H1 (cell line): ENCODE data around the gene MUC13. TPM values are rescaled to one million over a fixed set of nuclear protein-coding genes. Genes with fewer than 3 reads are reported as not detected.

ENCODE experiments used
- FOSL1 ChIP-seq: IDR thresholded peaks from 2 replicates; pipeline ENCODE4 v1.6.1; 2011; ENCODE audit warnings: mild to moderate bottlenecking, low read depth, low read length, moderate library complexity; ENCODE audit not compliant: insufficient read depth
- KDM4A ChIP-seq: IDR thresholded peaks from one replicate; pipeline ENCODE4 v1.7.1; 2012; ENCODE audit warnings: low read depth, mild to moderate bottlenecking, moderate library complexity, low read length, inconsistent platforms; ENCODE audit not compliant: severe bottlenecking
- KDM5A ChIP-seq: fragments of 200-600 bp; IDR thresholded peaks from 2 replicates; pipeline ENCODE4 v1.7.1; 2012; ENCODE audit warnings: mild to moderate bottlenecking, low read length, inconsistent platforms, mixed read lengths
- MAFK ChIP-seq: IDR thresholded peaks from 2 replicates; pipeline ENCODE4 v1.6.1; 2012; ENCODE audit warnings: low read depth, mild to moderate bottlenecking, improper control_type of control experiment, low read length
- POLR2AphosphoS5 ChIP-seq: IDR thresholded peaks from 2 replicates; pipeline ENCODE4 v1.6.1; 2011; ENCODE audit warnings: low read depth, low read length
- RAD21 ChIP-seq, 2 experiments: IDR thresholded peaks in 1 of 2; conservative IDR thresholded peaks in 1 of 2; 2 replicates each; pipeline ENCODE4 v1.6.1; 2011; ENCODE audit warnings: low read depth in 2 of 2, low read length in 2 of 2, improper control_type of control experiment in 1 of 2, inconsistent platforms in 1 of 2, mild to moderate bottlenecking in 1 of 2, moderate library complexity in 1 of 2
- RNF2 ChIP-seq: fragments of 200-900, 300-1000 bp; sonication (generic); IDR thresholded peaks from 2 replicates; pipeline ENCODE4 v1.7.1; 2016; ENCODE audit warnings: borderline replicate concordance, low read depth, mild to moderate bottlenecking, antibody characterized with exemption, low read length; ENCODE audit not compliant: poor library complexity, severe bottlenecking; ENCODE audit errors: missing control alignments
- RXRA ChIP-seq: IDR thresholded peaks from 2 replicates; pipeline ENCODE4 v1.6.1; 2011; ENCODE audit warnings: low read depth, mild to moderate bottlenecking, low read length, moderate library complexity; ENCODE audit not compliant: insufficient read depth
- SIRT6 ChIP-seq: IDR thresholded peaks from one replicate; pipeline ENCODE4 v1.7.1; 2012; ENCODE audit warnings: low read length, inconsistent platforms
- SIX5 ChIP-seq: IDR thresholded peaks from 2 replicates; pipeline ENCODE4 v1.6.1; 2011; ENCODE audit warnings: mild to moderate bottlenecking, low read depth, low read length
- SP4 ChIP-seq: IDR thresholded peaks from 2 replicates; pipeline ENCODE4 v1.6.1; 2012; ENCODE audit warnings: low read length, inconsistent platforms
- polyA plus RNA-seq, 7 experiments: library from polyadenylated mRNA; depleted of rRNA in 3 of 7; stranded (reverse) in 5 of 7; unstranded in 2 of 7; fragments of >200 nt in 5 of 7; fragments of 200-250 nt in 2 of 7; gene quantifications; 1 replicate in 5 of 7; 2 replicates in 1 of 7; 4 replicates in 1 of 7; pipeline versions ENCODE4 v1.2.1 to v1.2.3, GENCODE V29; 2011 to 2013; ENCODE audit warnings: missing spikeins in 2 of 7, mixed read lengths in 2 of 7
- total RNA-seq: library from RNA; stranded (reverse); fragmentation: NEBNext Ultra II Directional; extraction: Animal tissue kit (Norgen Biotek cat#: 25700); gene quantifications from 2 replicates; pipeline ENCODE4 v1.2.1, GENCODE V29; 2021
- TF ChIP-seq, protein P1 (sequence below): fragments of 300-600 bp; sonication (generic); IDR thresholded peaks from 2 replicates; pipeline ENCODE4 v1.7.1; 2012; ENCODE audit warnings: low read length, moderate library complexity, mild to moderate bottlenecking, inconsistent platforms; ENCODE audit not compliant: insufficient replicate concordance

MUC13 gene
- total and polyA plus RNA-seq, 2 of the 8 experiments (the other 6 are each of a cell fraction or from before 2014, with no cell fraction given): not detected

DNA sequence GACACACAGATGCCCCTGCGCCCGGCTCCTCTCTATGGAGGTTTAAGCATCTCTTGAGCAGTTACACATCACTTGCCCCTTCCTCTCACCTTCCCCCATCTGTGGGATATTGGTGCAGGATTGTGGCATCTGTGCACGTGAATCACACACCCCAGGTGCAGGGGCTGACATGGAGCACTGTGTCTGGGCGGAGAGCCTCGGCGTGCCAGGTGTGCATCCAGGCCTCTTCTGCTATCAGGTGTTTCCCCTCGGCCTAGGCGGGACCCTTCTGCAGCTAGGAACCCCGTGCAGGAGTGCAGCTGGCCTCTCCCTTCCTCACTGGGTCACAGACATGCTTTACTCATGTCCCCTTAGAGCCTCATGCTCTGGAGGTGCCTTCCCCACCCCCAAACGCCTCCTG is 33.4 kb upstream of the MUC13 start (continued):
- TF ChIP-seq, protein P1, sequence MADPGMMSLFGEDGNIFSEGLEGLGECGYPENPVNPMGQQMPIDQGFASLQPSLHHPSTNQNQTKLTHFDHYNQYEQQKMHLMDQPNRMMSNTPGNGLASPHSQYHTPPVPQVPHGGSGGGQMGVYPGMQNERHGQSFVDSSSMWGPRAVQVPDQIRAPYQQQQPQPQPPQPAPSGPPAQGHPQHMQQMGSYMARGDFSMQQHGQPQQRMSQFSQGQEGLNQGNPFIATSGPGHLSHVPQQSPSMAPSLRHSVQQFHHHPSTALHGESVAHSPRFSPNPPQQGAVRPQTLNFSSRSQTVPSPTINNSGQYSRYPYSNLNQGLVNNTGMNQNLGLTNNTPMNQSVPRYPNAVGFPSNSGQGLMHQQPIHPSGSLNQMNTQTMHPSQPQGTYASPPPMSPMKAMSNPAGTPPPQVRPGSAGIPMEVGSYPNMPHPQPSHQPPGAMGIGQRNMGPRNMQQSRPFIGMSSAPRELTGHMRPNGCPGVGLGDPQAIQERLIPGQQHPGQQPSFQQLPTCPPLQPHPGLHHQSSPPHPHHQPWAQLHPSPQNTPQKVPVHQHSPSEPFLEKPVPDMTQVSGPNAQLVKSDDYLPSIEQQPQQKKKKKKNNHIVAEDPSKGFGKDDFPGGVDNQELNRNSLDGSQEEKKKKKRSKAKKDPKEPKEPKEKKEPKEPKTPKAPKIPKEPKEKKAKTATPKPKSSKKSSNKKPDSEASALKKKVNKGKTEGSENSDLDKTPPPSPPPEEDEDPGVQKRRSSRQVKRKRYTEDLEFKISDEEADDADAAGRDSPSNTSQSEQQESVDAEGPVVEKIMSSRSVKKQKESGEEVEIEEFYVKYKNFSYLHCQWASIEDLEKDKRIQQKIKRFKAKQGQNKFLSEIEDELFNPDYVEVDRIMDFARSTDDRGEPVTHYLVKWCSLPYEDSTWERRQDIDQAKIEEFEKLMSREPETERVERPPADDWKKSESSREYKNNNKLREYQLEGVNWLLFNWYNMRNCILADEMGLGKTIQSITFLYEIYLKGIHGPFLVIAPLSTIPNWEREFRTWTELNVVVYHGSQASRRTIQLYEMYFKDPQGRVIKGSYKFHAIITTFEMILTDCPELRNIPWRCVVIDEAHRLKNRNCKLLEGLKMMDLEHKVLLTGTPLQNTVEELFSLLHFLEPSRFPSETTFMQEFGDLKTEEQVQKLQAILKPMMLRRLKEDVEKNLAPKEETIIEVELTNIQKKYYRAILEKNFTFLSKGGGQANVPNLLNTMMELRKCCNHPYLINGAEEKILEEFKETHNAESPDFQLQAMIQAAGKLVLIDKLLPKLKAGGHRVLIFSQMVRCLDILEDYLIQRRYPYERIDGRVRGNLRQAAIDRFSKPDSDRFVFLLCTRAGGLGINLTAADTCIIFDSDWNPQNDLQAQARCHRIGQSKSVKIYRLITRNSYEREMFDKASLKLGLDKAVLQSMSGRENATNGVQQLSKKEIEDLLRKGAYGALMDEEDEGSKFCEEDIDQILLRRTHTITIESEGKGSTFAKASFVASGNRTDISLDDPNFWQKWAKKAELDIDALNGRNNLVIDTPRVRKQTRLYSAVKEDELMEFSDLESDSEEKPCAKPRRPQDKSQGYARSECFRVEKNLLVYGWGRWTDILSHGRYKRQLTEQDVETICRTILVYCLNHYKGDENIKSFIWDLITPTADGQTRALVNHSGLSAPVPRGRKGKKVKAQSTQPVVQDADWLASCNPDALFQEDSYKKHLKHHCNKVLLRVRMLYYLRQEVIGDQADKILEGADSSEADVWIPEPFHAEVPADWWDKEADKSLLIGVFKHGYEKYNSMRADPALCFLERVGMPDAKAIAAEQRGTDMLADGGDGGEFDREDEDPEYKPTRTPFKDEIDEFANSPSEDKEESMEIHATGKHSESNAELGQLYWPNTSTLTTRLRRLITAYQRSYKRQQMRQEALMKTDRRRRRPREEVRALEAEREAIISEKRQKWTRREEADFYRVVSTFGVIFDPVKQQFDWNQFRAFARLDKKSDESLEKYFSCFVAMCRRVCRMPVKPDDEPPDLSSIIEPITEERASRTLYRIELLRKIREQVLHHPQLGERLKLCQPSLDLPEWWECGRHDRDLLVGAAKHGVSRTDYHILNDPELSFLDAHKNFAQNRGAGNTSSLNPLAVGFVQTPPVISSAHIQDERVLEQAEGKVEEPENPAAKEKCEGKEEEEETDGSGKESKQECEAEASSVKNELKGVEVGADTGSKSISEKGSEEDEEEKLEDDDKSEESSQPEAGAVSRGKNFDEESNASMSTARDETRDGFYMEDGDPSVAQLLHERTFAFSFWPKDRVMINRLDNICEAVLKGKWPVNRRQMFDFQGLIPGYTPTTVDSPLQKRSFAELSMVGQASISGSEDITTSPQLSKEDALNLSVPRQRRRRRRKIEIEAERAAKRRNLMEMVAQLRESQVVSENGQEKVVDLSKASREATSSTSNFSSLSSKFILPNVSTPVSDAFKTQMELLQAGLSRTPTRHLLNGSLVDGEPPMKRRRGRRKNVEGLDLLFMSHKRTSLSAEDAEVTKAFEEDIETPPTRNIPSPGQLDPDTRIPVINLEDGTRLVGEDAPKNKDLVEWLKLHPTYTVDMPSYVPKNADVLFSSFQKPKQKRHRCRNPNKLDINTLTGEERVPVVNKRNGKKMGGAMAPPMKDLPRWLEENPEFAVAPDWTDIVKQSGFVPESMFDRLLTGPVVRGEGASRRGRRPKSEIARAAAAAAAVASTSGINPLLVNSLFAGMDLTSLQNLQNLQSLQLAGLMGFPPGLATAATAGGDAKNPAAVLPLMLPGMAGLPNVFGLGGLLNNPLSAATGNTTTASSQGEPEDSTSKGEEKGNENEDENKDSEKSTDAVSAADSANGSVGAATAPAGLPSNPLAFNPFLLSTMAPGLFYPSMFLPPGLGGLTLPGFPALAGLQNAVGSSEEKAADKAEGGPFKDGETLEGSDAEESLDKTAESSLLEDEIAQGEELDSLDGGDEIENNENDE: no peak
- TF ChIP-seq KDM5A (no peak), SIRT6 (no peak), POLR2AphosphoS5 (no peak), SIX5 (no peak), FOSL1 (no peak), SP4 (no peak), MAFK (no peak), RNF2 (no peak), RXRA (no peak), KDM4A (no peak), RAD21 (IDR thresholded peaks at IDR 0.05 in 1 of 2, conservative IDR thresholded peaks at IDR 0.05 in 1 of 2; ENCODE audit: low read depth in 2 of 2, low read length in 2 of 2) (no peak)
